NCI-H146 (cell line): ENCODE results near the gene DDX19B.
"Not testable (repeated sequence)": the region's sequence is repeated elsewhere in the genome, so short reads cannot be mapped to it uniquely, and the experiment has no call there.

Source experiments
- DNase-seq: peaks from one replicate; lab custom pipeline; 2025; lab: John Stamatoyannopoulos, UW

The DDX19B gene

GRCh38 chr16:70287304-70287971 is 11.5 kb upstream of the DDX19B start:
- DNase-seq, result peak; percentile 0

DNA sequence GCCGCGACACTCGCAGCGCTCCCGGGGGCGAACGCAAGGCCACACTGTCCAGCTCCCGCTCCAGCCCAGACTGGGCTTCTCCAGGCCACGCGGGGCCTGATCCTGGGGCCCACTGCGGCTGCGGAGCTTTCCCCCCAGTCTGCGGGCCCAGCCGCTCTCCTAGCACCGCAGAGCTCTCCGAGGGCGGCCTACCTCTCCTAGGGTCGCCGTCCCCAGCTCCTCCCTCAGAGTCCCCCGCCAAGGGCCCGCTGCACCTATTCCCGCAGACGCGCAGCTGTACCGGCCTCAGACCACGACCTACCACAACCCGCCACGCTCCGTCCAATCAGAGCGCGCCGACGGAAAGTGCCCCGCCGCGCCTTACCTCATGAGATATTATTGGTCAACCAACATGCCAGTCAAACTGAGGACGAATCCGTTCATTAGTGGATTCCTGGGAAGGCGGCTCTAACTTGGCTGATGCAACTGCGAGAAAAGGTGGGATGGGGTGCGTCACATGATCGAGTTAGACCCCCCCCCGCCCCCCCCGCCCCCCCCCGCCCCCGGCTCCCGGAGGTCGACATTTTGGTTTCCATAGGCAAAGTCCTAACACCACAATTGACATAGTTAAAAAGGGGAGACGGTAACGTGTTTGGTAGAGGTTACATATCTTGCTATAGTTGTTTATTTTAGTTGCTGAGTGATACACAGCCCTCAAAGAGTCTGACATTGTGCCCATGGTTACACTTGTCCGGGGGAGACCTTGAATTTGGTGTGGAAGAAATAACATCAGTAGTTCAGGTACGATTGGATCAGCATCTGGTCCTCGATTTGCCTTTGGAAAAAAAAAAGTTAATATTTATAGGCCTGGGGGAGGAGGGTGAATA is 9.5 kb upstream of the DDX19B start, which contains the start of gene AARS1:
Gene AARS1, minus strand, starts transcription at position 278 of the 866 bp plus-strand sequence. CDS start 6,743 bp downstream, outside the sequence.
- peak; percentile 98 for DNase-seq

- DNase-seq, result no peak
Measured at GRCh38 chr16:70290949-70291519, 8.0 kb upstream of the DDX19B start.

DNA sequence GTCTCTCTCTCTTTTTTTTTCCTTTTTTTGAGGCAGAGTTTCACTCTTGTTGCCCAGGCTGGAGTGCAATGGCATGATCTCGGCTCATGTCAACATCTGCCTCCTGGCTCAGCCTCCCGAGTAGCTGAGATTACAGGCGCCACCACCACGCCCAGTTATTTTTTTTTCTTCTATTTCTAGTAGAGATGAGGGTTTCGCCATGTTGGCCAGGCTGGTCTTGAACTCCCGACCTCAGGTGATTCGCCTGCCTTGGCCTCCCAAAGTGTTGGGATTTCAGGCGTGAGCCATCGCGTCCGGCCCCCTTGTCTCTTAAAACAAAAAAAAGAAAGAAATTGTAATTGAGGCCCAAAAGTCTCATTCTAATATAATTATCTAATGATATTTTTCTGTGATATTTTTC is 6.8 kb upstream of the DDX19B start:
- DNase-seq, result not testable (repeated sequence)

GRCh38 chr16:70294385-70295025 is 4.5 kb upstream of the DDX19B start:
- no peak for DNase-seq

DNA sequence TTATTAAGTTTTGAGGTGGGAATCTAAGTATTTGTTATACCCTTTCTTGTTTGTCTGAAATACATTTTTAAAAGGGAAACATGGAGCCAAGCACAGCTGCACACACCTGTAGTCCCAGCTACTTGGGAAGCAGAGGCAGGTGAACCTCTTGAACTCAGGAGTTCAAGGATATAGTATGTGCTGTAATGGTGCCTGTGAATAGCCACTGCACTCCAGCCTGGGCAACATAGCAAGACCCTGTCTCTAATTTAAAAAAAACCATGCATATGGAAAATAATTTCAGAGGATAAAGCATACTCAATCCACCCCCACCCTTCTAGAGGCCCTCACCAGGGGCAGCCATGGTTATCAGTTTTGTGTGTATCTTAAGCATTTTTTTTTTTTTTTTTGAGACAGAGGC is 3.4 kb upstream of the DDX19B start:
- DNase-seq, result no peak

DNA sequence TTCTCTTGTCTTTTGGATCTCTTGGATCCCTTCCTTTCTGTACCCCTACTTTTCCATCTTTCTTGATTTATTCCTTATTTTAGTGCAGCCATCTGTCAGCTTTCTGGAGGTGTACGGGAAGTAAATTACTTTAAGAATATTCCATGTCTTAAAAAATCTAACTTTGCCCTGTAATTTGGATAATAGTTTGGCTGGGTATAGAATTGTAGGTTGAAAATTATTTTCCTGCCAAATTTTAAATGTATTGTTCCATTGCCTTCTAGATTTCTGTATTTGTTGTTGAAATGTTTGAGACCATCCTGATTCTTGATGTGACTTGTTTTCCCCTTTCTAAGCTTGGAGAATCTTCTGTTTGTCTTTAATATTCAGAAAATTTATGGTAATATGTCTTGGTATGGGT is 2.1 kb downstream of the DDX19B start:
- no peak for DNase-seq

GRCh38 chr16:70302745-70303144 is 3.8 kb downstream of the DDX19B start:
- no peak for DNase-seq

GRCh38 chr16:70304892-70305448 is 6.0 kb downstream of the DDX19B start:
- no peak for DNase-seq

DNA sequence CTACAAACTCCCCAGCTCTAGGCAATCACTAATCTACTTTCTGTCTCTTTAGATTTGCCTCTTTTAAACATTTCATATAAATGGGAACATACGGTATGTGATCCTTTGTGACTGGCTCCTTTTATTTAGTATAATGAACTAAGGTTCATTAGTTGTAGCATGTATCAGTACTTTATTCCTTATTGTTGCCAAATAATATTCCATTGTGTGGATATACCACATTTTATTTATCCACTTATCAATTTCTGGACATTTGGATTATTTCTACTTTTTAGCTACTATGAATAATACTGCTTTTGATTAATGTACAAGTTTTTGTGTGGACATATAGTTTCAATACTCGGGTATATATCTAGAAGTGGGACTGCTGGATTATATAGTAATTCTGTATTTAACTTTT is 7.9 kb downstream of the DDX19B start:
- DNase-seq, result no peak

GRCh38 chr16:70307726-70308125 is 8.7 kb downstream of the DDX19B start:
- not testable (repeated sequence) for DNase-seq

DNA sequence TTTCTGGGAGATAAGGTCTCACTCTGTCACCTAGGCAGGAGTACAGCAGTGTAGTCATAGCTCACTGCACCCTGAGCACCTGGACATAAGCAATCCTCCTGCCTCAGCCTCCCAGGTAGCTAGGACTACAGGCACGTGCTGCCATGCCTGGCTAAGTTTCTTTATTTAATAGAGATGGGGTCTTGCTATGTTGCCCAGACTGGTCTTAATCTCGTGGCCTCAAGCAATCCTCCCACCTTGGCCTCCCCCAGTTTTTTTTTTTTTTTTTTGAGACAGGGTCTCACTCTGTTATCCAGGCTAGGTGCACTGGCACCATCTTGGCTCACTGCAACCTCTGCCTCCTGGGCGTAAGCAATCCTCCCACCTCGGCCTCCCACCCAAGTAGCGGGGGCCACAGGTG is 21.1 kb downstream of the DDX19B start:
- DNase-seq, result no peak

GRCh38 chr16:70324998-70325747 is 26.2 kb downstream of the DDX19B start:
- no peak for DNase-seq

DNA sequence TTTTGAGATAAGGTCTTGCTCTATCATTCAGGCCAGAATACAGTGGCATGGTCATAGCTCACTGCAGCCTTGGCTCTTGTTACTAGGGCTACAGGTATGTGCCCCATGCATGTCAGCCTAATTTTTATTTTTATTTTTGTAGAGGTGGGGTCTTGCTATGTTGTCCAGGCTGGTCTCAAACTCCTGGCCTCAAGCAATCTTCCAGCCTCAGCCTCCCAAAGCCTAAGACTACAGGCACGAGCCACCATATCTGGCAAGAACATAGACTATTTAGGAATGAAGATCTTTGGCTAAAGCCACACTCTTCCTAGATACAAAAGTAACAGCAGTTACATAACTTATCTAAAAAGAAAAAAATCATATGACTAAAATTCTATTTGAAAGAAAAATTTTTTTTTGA is 32.1 kb downstream of the DDX19B start:
- DNase-seq, result no peak

DNA sequence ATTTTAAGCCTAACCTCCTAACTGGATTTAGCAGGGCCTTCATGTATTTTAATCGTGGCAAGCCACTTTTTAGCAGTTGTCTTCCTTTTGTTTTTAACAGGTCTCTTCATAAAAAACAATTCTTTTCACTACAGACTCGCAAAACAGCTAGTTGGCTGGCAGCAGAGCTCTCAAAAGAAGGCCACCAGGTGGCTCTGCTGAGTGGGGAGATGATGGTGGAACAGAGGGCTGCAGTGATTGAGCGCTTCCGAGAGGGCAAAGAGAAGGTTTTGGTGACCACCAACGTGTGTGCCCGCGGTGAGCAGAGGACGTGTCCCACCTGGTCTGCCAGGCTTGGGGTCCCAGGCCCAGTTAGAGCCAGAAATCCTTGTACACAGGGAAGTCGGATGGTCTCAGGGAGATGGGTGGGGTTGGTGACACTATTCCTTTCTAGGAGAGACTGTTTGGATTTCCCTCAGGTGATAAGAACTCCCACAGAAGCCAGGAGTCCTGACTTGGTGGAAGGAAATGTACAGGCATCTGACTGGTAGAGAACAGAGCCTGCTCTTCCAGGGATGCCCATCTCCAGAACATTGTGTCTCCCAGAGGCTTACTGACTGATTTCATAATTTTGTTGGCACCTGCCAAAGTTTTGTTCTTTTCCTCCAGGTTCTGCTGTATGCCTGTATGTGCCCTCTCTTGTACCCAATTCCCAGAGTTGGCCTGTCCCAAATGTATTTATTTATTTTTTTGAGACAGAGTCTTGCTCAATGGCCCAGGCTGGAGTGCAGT is 32.8 kb downstream of the DDX19B start:
- no peak for DNase-seq

DNA sequence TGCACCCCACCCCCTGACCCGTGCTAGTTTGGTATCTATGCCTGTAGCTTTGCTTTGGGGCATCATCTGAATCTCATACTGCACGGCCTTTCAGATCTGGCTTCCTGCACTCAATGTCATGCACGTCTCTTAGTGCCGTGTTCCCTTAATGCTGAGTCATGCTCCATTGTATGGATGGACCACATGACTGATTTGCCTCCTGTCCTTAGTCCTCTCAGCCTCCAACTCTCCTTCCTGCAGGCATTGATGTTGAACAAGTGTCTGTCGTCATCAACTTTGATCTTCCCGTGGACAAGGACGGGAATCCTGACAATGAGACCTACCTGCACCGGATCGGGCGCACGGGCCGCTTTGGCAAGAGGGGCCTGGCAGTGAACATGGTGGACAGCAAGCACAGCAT is 33.7 kb downstream of the DDX19B start:
- DNase-seq, result not testable (repeated sequence)

- DNase-seq, result no peak
Measured at GRCh38 chr16:70337814-70338213, 38.8 kb downstream of the DDX19B start.

DNA sequence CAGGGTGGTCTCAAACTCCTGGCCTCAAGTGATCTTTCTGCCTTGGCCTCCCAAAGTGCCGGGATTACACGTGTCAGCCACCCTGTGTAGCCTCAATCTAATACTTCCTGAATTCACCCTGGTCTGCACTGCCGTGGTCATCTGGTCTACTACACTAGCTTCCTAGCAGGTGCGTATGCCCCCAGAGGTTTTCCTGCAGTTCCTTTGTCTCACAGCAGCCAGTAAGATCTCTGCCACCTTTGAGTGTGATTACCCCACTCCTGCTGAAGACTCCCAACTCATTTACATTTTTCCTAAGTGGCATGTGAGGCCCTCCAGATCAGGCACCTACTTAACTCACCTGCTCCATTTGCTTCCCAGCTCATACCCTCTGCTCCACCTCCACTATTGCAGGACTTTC is 42.6 kb downstream of the DDX19B start:
- DNase-seq, result no peak

DNA sequence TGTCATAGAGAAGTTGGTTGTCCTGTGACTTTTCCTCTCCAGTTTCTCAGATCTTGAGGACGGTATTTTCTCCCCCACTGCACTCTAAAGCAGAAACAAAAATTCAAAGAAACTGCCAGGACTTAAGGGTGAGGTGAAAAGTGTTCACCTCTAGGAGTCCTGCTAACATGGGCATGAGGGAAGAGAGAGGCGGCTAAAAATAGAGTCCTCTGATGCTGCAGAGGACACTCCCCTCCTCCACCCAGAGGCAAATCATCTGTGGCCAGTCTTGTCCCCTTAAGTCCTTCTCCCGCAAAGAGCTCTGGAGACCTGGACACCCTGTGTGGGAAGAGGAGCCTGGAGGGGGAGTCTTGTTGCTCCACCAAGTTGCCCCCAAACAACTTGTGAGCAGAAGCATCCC is 43.0 kb downstream of the DDX19B start:
- no peak for DNase-seq

GRCh38 chr16:70345840-70346239 is 46.9 kb downstream of the DDX19B start:
- no peak for DNase-seq

DNA sequence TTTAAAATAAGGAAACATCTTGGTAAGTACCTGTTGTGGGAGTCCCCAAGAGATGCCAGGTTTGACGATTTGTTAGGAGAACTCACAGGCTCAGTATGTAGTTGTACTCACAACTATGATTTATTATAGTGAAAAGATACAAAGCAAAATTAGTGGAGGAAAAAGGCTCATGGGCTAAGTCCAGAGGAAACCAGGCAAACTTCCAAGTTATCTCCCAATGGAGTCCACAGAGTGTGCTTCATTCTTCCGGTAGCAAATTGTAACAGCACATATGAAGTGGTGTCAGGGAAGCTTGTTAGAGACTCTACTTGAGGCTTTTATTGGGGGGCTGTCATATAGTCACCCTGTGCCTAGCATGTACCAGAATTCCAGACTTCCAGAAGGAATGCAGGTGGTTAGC is 50.0 kb downstream of the DDX19B start:
- no peak for DNase-seq
